Measurements from ENCODE around the gene PRDX1.
"Not testable (repeated sequence)": the region's sequence is repeated elsewhere in the genome, so short reads cannot be mapped to it uniquely, and the experiment has no call there.

Gene PRDX1

DNA sequence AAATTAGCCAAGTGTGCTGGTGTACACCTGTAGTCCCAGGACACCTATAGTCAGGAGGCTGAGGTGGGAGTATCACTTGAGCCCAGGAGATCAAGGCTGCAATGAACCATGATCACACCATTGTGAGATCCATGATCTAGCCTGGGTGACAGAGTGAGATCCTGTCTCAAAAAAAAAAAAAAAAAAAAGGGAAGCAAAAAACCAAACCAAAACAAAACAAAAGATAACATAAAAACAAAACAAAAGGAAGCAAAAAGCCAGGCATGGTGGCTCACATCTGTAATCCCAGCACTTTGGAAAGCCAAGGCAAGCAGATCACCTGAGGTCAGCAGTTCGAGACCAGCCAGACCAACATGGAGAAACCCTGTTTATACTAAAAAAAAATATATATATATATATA, 19.5 kb upstream of the PRDX1 start:
- no peak for DNase-seq (ENCODE audit: low spot score)
- TF ChIP-seq, protein P1, sequence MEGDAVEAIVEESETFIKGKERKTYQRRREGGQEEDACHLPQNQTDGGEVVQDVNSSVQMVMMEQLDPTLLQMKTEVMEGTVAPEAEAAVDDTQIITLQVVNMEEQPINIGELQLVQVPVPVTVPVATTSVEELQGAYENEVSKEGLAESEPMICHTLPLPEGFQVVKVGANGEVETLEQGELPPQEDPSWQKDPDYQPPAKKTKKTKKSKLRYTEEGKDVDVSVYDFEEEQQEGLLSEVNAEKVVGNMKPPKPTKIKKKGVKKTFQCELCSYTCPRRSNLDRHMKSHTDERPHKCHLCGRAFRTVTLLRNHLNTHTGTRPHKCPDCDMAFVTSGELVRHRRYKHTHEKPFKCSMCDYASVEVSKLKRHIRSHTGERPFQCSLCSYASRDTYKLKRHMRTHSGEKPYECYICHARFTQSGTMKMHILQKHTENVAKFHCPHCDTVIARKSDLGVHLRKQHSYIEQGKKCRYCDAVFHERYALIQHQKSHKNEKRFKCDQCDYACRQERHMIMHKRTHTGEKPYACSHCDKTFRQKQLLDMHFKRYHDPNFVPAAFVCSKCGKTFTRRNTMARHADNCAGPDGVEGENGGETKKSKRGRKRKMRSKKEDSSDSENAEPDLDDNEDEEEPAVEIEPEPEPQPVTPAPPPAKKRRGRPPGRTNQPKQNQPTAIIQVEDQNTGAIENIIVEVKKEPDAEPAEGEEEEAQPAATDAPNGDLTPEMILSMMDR (IDR thresholded peaks at IDR 0.05) = no peak
- H3K27ac ChIP-seq = no peak overlapping the region
- H3K4me3 ChIP-seq = no peak overlapping the region

DNA sequence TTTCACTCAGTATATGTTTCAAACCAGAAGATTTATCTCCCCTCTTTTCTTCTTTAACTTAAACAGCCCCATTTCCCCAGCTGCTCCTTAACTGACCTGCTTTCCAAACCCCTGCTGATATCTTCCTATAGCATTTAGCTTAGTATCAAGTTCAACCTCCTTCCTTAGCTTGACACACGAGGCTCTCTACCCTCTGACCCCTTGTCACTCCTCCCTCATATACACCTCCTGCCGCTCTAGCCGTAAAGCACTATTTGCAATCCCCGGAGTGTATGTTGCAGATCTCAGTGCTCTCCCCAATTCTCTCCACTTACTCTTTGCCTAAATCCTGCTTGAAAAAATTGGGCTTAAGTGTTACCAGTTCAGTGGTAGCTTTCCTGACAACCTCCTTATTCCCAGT, 15.2 kb upstream of the PRDX1 start:
- Histone ChIP-seq H3K4me3 (no peak overlapping the region), H3K27ac (no peak overlapping the region)
- no peak for DNase-seq (ENCODE audit: low spot score)
- TF ChIP-seq, protein P1 (IDR thresholded peaks at IDR 0.05) = no peak

DNA sequence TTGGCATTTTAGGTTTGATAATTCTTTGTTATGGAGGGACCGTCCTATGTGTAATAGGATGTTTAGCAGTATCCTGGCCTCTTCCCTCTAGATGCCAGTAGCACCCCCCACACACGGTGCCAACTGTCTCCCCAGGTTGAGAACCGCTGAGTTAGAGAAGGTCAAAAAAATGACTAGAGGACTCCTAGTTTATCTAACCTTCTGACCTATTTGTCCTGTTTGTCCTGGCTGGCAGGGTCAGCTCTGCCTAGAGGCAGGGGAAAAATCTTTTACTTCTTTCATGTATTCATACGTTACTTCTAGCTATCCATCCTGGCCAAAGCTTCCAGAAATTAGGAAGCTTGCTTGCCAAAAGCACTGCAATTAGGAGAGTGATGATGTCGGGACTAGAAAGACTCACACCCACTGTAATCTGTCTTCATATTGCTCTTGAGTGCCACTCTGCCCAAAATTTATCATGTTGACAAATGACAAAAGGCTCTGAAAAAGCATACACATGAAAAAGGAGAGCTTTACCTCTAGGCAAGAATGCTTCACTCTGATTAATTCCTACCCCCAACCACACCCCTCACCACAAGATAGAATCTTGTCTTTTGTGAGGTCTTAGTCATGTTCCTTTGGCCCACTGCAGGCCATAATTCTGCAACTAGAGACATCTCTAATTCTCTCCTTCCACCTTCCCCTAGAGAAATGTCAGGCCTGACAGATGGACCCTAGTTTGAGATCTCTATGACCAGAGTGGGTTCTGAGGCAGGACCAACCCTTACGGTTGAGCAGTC, 14.5 kb upstream of the PRDX1 start:
- H3K27ac ChIP-seq = no peak overlapping the region
- TF ChIP-seq, protein P1 (IDR thresholded peaks at IDR 0.05) = no peak
- DNase-seq (ENCODE audit: low spot score) = no peak
- H3K4me3 ChIP-seq = no peak overlapping the region

DNA sequence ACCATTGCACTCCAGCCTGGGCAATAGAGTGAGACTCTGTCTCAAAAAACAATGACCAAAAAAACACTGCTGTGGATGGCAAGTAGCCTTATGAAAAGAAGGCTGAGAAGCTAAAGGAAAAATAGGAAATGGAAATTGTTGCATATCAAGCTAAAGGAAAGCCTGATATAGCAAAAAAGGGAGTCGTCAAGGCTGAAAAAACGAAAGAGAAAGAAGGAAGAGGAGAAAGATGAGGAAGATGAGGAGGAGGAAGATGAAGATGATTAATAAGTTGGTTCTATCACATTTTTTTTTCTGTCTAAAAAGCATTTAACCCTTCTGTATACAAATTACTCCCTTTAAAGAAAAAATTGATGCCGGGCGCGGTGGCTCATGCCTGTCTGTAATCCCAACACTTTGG, 10.2 kb upstream of the PRDX1 start:
- DNase-seq (ENCODE audit: low spot score) = no peak
- TF ChIP-seq, protein P1 (IDR thresholded peaks at IDR 0.05) = no peak
- Histone ChIP-seq H3K4me3 (no peak overlapping the region), H3K27ac (no peak overlapping the region)

DNA sequence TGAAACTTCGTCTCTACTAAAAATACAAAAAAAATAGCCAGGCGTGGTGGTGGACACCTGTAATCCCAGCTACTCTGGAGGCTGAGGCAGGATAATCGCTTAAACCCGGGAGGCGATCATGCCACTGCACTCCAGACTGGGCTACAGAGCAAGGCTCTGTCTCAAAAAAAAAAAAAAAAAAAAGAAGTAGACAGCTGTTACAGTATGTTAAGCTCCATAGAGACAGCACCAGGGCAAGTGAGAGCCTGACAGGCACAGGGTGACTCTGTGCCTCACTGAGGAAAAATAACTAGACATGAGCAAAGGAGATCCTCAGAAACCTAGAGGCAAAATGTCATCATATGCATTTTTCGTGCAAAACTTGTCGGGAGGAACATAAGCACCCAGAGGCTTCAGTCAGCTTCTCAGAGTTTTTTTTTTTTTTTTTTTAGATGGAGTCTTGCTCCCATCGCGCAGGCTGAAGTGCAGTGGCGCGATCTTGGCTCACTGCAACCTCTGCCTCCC, 9.0 kb upstream of the PRDX1 start:
- TF ChIP-seq, protein P1 (IDR thresholded peaks at IDR 0.05) = no peak

DNA sequence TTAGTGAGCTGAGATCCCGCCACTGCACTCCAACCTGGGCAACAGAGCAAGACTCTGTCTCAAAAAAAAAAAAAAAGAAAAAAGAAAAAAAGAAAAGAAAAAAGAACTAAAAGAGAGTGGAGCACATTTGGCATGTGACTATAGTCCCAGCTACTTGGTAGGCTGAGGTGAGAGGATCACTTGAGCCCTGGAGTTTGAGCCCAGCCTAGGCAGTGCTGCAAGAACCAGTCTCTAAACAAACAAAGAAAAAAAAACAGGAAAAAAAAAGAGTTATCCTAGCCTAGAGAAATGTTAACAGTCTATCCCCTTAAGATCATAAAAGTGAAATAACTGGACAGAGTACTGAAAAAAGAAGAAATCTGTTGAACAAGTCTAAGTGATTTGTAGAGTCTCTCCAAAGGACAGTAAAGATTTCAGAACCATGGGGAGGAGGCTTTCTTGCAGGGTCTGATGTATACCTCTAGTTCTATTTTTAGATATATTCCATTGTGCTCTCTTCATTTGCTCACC, 4.5 kb upstream of the PRDX1 start:
- Histone ChIP-seq H3K27ac (no peak overlapping the region), H3K4me3 (no peak overlapping the region)
- DNase-seq (ENCODE audit: low spot score) = no peak
- TF ChIP-seq, protein P1 (IDR thresholded peaks at IDR 0.05) = no peak

More for the DNA sequence above, 9.0 kb upstream of the PRDX1 start:
- no peak for DNase-seq (ENCODE audit: low spot score)
- H3K27ac ChIP-seq = no peak overlapping the region
- no peak overlapping the region for H3K4me3 ChIP-seq

DNA sequence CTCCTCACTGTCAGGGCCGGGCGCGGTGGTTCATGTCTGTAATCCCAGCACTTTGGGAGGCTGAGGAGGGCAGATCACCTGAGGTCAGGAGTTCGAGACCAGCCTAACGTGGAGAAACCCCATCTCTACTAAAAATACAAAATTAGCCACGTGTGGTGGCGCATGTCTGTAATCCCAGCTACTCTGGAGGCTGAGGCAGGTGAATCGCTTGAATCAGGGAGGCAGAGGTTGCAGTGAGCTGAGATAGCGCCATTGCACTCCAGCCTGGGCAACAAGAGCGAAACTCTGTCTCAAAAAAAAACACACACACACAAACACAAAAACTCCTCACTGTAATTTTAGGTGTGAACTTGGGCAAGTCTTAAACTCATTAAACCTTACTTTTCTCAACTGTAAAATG, 2.3 kb upstream of the PRDX1 start:
- not testable (repeated sequence) for H3K27ac ChIP-seq; H3K4me3 ChIP-seq; DNase-seq (ENCODE audit: low spot score)

DNA sequence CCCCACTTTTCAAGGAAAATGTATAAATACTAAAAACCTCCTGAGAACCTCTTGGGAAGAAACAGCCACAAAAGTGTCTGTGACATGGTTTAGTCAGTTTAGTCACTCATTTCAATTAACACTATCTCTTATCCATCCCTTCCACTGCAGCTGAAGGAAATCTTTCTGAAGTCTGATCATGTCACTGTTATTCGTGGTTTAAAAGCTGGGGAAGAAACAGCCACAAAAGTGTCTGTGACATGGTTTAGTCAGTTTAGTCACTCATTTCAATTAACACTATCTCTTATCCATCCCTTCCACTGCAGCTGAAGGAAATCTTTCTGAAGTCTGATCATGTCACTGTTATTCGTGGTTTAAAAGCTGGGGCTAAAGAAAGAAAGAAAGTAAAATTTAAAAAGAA, 1.8 kb upstream of the PRDX1 start:
- not testable (repeated sequence) for H3K27ac ChIP-seq; DNase-seq (ENCODE audit: low spot score); H3K4me3 ChIP-seq

Data from coronary artery (tissue), 2 donors.